GM18520 (cell line): ENCODE data around the gene ARHGAP26.

Source experiments
- ATAC-seq: cut with Tn5 transposase; IDR thresholded peaks from one replicate; pipeline ENCODE4 v1.9.1; 2021; ENCODE audit not compliant: unreplicated experiment

ARHGAP26 gene

GRCh38 chr5:143210576-143210975 is 440.4 kb downstream of the ARHGAP26 start:
- ATAC-seq, result no peak

GRCh38 chr5:143212261-143212660 is 442.1 kb downstream of the ARHGAP26 start:
- ATAC-seq, result no peak

GRCh38 chr5:143213231-143213850 is 443.2 kb downstream of the ARHGAP26 start:
- ATAC-seq, result no peak

GRCh38 chr5:143213851-143214363 is 443.7 kb downstream of the ARHGAP26 start:
- peak; percentile 40 for ATAC-seq

- ATAC-seq, result no peak
Observed at GRCh38 chr5:143214458-143214857, 444.3 kb downstream of the ARHGAP26 start.

GRCh38 chr5:143214890-143215289 is 444.7 kb downstream of the ARHGAP26 start:
- no peak for ATAC-seq

GRCh38 chr5:143215690-143216089 is 445.5 kb downstream of the ARHGAP26 start:
- ATAC-seq, result no peak

- ATAC-seq, result no peak
Observed at GRCh38 chr5:143216211-143216610, 446.0 kb downstream of the ARHGAP26 start.

- ATAC-seq, result no peak
Observed at GRCh38 chr5:143217065-143217803, 447.1 kb downstream of the ARHGAP26 start.

- ATAC-seq, result peak; percentile 32
Observed at GRCh38 chr5:143217804-143218160, 447.6 kb downstream of the ARHGAP26 start.

GRCh38 chr5:143218517-143219170 is 448.5 kb downstream of the ARHGAP26 start:
- ATAC-seq, result no peak

GRCh38 chr5:143219696-143220095 is 449.5 kb downstream of the ARHGAP26 start:
- ATAC-seq, result no peak

GRCh38 chr5:143220748-143221251 is 450.6 kb downstream of the ARHGAP26 start:
- no peak for ATAC-seq

- ATAC-seq, result peak; percentile 33
Observed at GRCh38 chr5:143222287-143223231, 452.4 kb downstream of the ARHGAP26 start.

GRCh38 chr5:143224672-143225071 is 454.5 kb downstream of the ARHGAP26 start:
- no peak for ATAC-seq

GRCh38 chr5:143225511-143225910 is 455.3 kb downstream of the ARHGAP26 start:
- ATAC-seq, result no peak

- no peak for ATAC-seq
Observed at GRCh38 chr5:143226361-143226760, 456.2 kb downstream of the ARHGAP26 start.

GRCh38 chr5:143226872-143227271 is 456.7 kb downstream of the ARHGAP26 start:
- ATAC-seq, result no peak

GRCh38 chr5:143227301-143227700 is 457.1 kb downstream of the ARHGAP26 start:
- no peak for ATAC-seq

GRCh38 chr5:143228597-143229293 is 458.6 kb downstream of the ARHGAP26 start:
- ATAC-seq, result no peak
